SK-N-SH treated with all-trans-retinoic acid at 6 μM for 48 hours (cell line): ENCODE measurements around the gene MMP14.

ENCODE experiments used
- ARNTL ChIP-seq: fragments of 450-650 bp; formaldehyde crosslinking; IDR thresholded peaks from 2 replicates; pipeline ENCODE4 v1.5.0; 2020; ENCODE audit warnings: low read depth, mild to moderate bottlenecking, moderate library complexity, borderline replicate concordance
- CSDC2 ChIP-seq: fragments of 250-450 bp; sonication (Bioruptor Pico); IDR thresholded peaks from 2 replicates; pipeline ENCODE4 v1.5.0; 2020; ENCODE audit warnings: mild to moderate bottlenecking, moderate library complexity
- ESRRG ChIP-seq: fragments of 250-450 bp; sonication (Bioruptor Pico); IDR thresholded peaks from 2 replicates; pipeline ENCODE4 v1.6.1; 2021; ENCODE audit warnings: mild to moderate bottlenecking
- TOX ChIP-seq: fragments of 250-450 bp; sonication (Bioruptor Pico); IDR thresholded peaks from 2 replicates; pipeline ENCODE4 v1.8.0; 2021; ENCODE audit warnings: mild to moderate bottlenecking, moderate library complexity, borderline replicate concordance
- ZFP30 ChIP-seq: fragments of 450-650 bp; formaldehyde crosslinking; IDR thresholded peaks from 2 replicates; pipeline ENCODE4 v1.5.0; 2022; ENCODE audit warnings: mild to moderate bottlenecking, moderate library complexity
- ZNF8 ChIP-seq: fragments of 450-650 bp; formaldehyde crosslinking; IDR thresholded peaks from 2 replicates; pipeline ENCODE4 v1.5.0; 2020; ENCODE audit warnings: mild to moderate bottlenecking, moderate library complexity
- TF ChIP-seq, protein P1 (sequence below): fragments of 250-450 bp; sonication (Bioruptor Pico); IDR thresholded peaks from 2 replicates; pipeline ENCODE4 v1.5.0; 2020; ENCODE audit warnings: mild to moderate bottlenecking, moderate library complexity
- TF ChIP-seq, protein P2 (sequence below): fragments of 250-450 bp; sonication (Bioruptor Pico); IDR thresholded peaks from 2 replicates; pipeline ENCODE4 v1.8.0; 2020; ENCODE audit warnings: mild to moderate bottlenecking, moderate library complexity, borderline replicate concordance

DNA sequence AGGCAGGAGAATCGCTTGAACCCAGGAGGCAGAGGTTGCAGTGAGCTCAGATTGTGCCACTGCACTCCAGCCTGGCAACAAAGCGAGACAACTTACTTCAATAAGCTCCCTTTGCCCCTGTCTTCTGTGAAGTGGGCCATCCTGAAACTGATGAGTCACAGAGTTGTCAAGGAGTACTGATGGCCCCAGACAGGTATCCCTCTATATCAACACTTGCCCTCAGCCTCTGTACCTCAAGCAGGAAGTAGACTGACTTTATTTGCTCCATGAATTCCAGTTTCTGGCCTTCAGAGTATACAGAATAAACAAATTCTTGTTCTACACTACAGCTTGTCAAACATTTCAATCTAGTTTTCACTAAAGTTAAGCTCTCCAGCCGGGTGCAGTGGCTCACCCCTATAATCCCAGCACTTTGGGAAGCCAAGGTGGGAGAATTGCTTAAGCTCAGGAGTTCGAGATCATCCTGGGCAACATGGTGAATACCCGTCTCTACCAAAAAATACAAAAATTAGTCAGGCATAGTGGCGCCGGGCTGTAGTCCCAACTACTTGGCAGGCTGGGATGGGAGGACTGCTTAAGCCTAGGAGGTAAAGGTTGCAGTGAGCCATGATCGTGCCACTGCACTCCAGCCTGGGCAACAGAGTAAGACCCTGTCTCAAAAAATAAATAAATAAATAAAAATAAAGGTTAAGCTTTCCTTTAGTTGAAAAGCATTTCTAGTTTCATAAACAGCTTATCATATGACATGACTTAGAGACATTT lies 18.8 kb downstream of the MMP14 start:
- TF ChIP-seq, protein P1, sequence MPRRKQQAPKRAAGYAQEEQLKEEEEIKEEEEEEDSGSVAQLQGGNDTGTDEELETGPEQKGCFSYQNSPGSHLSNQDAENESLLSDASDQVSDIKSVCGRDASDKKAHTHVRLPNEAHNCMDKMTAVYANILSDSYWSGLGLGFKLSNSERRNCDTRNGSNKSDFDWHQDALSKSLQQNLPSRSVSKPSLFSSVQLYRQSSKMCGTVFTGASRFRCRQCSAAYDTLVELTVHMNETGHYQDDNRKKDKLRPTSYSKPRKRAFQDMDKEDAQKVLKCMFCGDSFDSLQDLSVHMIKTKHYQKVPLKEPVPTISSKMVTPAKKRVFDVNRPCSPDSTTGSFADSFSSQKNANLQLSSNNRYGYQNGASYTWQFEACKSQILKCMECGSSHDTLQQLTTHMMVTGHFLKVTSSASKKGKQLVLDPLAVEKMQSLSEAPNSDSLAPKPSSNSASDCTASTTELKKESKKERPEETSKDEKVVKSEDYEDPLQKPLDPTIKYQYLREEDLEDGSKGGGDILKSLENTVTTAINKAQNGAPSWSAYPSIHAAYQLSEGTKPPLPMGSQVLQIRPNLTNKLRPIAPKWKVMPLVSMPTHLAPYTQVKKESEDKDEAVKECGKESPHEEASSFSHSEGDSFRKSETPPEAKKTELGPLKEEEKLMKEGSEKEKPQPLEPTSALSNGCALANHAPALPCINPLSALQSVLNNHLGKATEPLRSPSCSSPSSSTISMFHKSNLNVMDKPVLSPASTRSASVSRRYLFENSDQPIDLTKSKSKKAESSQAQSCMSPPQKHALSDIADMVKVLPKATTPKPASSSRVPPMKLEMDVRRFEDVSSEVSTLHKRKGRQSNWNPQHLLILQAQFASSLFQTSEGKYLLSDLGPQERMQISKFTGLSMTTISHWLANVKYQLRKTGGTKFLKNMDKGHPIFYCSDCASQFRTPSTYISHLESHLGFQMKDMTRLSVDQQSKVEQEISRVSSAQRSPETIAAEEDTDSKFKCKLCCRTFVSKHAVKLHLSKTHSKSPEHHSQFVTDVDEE (CRISPR knock-in tag): no peak
- TF ChIP-seq ESRRG (no peak), CSDC2 (no peak), ARNTL (CRISPR knock-in tag) (no peak), ZNF8 (CRISPR knock-in tag) (no peak), TOX (no peak), ZFP30 (CRISPR knock-in tag) (no peak)
- TF ChIP-seq, protein P2, sequence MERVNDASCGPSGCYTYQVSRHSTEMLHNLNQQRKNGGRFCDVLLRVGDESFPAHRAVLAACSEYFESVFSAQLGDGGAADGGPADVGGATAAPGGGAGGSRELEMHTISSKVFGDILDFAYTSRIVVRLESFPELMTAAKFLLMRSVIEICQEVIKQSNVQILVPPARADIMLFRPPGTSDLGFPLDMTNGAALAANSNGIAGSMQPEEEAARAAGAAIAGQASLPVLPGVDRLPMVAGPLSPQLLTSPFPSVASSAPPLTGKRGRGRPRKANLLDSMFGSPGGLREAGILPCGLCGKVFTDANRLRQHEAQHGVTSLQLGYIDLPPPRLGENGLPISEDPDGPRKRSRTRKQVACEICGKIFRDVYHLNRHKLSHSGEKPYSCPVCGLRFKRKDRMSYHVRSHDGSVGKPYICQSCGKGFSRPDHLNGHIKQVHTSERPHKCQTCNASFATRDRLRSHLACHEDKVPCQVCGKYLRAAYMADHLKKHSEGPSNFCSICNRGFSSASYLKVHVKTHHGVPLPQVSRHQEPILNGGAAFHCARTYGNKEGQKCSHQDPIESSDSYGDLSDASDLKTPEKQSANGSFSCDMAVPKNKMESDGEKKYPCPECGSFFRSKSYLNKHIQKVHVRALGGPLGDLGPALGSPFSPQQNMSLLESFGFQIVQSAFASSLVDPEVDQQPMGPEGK (CRISPR knock-in tag): no peak
